Mesodermal cell (in vitro differentiated cells): ENCODE data around the gene PHACTR3.

ENCODE experiments used
- H3K27ac ChIP-seq: 2 replicates; pipeline ENCODE4 v1.7.0; 2013; ENCODE audit warnings: mild to moderate bottlenecking, low read depth, low read length, moderate library complexity; ENCODE audit not compliant: severe bottlenecking
- H3K36me3 ChIP-seq: 2 replicates; pipeline ENCODE4 v1.7.1; 2013; ENCODE audit warnings: mild to moderate bottlenecking, low read length, moderate library complexity; ENCODE audit not compliant: control insufficient read depth, insufficient read depth
- H3K4me1 ChIP-seq: one replicate; pipeline ENCODE4 v1.7.1; 2013; ENCODE audit warnings: mild to moderate bottlenecking, low read length; ENCODE audit not compliant: insufficient read depth, control insufficient read depth, poor library complexity, severe bottlenecking
- H3K4me3 ChIP-seq: 2 replicates; pipeline ENCODE4 v1.7.0; 2013; ENCODE audit warnings: low read length, control low read depth, mild to moderate bottlenecking; ENCODE audit not compliant: insufficient read depth, poor library complexity, severe bottlenecking; ENCODE audit errors: extremely low read depth
- H3K9me3 ChIP-seq: 2 replicates; pipeline ENCODE4 v1.7.1; 2013; ENCODE audit warnings: mild to moderate bottlenecking, low read length, moderate library complexity; ENCODE audit not compliant: control insufficient read depth
- WGBS, 2 experiments: methylation state at CpG; one replicate each; pipeline ENCODE4 v1.1.5; 2013; ENCODE audit warnings: missing lambda C conversion rate in 2 of 2; ENCODE audit not compliant: insufficient coverage in 2 of 2; 5-methylcytosine and 5-hydroxymethylcytosine counted together

Gene PHACTR3

DNA sequence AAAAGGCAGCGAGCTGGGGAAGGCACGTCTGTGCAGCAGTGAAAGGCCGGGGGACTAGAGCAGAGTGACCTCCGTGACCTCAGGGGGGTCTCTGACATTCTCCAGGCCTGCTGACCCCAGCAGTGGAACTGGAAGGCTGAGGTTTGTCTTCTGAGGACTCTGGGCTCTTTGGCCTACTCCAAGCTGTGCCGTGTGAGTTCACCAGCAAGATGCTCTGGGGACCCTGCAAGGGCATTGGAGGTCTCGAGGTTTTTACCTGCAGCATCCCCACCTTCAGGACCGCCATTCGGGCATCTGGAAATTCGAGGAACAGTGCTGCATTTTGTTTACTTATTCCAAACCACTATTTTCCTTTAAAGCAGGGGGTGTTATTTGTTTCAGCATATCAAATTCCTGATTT, 140.9 kb downstream of the PHACTR3 start:
- Histone ChIP-seq H3K4me3 (no peak overlapping the region), H3K27ac (no peak overlapping the region), H3K4me1 (no peaks in the 10 kb centered on the region), H3K36me3 (no peaks in the 10 kb centered on the region), H3K9me3 (no peaks in the 10 kb centered on the region)
- WGBS, 2 experiments: 84 to 97% methylated on average over 6 of the region's 9 CpGs

DNA sequence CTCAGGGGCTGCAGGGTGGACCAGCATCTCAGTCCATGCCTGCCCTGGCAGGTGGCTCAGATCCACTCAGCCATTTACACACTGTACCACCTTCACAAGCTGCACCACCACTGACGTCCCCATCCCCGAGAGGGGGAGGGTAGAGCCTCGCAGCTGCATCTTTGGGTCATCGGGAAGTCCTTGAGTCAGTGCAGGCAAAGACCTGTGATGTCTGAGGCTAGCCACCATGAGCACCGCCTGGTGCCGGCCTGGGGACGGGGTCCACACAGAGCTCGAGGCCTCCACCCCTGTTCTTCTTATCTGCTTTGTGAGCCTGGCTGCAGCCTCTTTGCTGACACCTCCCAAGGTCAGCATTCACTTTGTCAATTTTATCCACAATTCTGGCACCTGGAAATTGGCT, 141.4 kb downstream of the PHACTR3 start:
- no peaks in the 10 kb centered on the region for H3K9me3 ChIP-seq
- 89 to 91% methylated on average over 6 to 7 of the region's 8 CpGs for WGBS, 2 experiments
- no peaks in the 10 kb centered on the region for H3K4me1 ChIP-seq
- H3K4me3 ChIP-seq: no peak overlapping the region
- H3K36me3 ChIP-seq: no peaks in the 10 kb centered on the region
- no peak overlapping the region for H3K27ac ChIP-seq

DNA sequence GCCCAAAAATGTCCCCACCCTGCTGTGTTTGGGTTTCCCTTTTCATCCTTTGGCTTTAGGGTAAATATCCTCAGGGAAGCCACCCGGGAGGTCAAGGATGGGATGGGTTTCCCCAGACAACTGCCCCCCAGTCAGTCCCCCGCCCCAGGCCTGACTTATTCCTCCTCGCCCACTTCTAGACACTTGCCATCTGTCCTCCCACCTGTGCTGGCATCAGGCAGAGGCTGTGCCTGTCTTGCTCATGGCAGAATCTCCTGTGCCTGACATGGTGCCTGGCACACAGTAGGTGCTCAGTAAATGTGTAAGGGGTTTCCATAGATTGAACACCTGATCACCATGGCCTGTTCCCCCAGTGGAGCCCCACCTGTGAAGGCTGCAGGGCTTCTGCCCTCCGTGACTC, 141.8 kb downstream of the PHACTR3 start:
- H3K36me3 ChIP-seq: no peaks in the 10 kb centered on the region
- no peaks in the 10 kb centered on the region for H3K4me1 ChIP-seq
- no peak overlapping the region for H3K4me3 ChIP-seq
- no peak overlapping the region for H3K27ac ChIP-seq
- 76 to 80% methylated on average over 2 to 4 of the region's 4 CpGs for WGBS, 2 experiments
- no peaks in the 10 kb centered on the region for H3K9me3 ChIP-seq

DNA sequence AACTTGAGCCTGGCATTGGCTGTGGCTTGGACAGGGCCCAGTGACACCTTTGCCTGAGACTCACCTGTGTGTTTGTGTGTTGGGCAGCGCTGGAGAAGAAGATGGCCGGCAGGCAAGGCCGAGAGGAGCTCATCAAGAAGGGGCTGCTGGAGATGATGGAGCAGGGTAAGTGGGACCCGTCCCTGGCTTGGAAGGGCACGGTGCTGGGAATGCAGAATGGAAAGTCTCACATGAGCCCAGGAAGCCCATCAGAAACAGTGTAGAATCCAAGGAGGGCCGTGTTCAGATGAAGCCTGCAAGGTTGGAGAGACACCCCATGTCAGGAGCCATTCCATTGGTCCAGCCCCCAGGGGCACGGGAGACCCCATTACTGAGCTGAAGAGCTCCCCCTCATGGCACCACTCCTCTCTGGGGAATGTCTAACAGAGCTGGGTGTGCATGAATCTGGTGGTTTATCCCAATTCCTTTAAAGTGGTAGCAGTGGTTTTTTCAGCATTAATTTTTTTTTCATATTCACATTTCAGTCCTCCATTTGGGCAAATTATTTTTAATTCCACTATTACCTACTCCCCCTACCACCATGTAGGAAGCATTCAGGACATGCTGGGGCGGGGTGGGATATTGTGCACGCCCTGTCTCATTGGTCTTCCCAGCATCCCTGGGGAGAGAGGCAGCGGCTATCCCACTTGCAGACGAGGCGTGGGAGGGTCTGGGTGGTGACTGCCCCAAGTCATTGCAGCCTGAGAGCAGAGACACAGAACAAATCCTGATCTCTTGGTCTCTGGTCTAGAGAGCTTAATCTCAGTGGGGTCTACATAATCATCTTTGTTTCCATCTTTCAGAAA, 143.6 kb downstream of the PHACTR3 start:
- no peaks in the 10 kb centered on the region for H3K36me3 ChIP-seq
- H3K27ac ChIP-seq: no peak overlapping the region
- 72 to 80% methylated on average over 8 to 12 of the region's 12 CpGs for WGBS, 2 experiments
- no peaks in the 10 kb centered on the region for H3K4me1 ChIP-seq
- no peak overlapping the region for H3K4me3 ChIP-seq
- H3K9me3 ChIP-seq: no peaks in the 10 kb centered on the region

DNA sequence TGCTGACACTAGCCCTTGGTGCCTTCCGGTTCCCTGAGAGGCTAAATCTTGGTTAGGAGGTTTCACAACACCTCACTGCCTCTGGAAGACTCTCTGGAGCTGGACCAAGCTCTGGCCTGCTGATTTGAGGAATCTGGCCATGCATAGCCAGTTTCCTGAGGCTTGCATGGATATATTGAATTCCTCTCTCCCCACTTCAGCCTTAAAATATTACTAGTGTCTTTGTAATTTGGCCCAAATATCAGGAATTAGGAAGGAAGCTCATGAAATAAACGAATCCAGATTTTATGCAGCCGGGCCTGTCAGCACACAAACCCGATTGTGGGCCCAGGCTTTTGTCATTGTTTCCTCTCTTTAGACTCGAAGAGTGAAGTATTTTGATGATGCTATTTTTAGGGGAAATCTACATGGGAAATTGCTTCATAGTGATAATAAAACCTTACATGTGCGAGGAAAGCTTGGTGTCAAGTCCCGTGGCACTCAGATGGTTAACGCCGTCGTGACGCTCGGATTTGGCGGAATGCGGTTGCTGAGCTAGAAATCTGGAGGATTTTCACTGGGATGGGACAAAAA, 144.4 kb downstream of the PHACTR3 start:
- no peak overlapping the region for H3K27ac ChIP-seq
- WGBS, 2 experiments: 90% methylated on average over 13 to 14 of the region's 14 CpGs
- no peaks in the 10 kb centered on the region for H3K9me3 ChIP-seq
- no peaks in the 10 kb centered on the region for H3K36me3 ChIP-seq
- H3K4me3 ChIP-seq: no peak overlapping the region
- no peaks in the 10 kb centered on the region for H3K4me1 ChIP-seq

DNA sequence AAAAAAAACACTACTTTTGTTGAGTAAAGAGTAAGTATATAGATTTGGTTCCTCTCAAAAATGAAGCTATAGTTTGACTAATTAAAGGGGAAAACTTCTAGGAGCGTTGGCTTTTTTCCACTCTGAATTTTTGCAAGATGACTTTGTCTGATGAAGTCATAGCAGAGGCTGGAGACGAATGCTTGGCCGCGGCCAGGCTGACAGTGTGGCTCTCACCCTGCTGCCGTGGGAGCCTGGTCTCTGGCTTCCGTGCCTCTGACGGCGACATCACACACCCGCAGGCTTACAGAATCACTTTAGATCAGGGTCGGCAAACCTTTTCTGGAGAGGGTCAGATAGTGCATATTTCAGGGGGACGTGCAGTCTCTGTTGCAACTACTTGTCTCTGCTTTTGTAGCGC, 145.0 kb downstream of the PHACTR3 start:
- Histone ChIP-seq H3K27ac (no peak overlapping the region), H3K9me3 (no peaks in the 10 kb centered on the region), H3K4me1 (no peaks in the 10 kb centered on the region), H3K36me3 (no peaks in the 10 kb centered on the region), H3K4me3 (no peak overlapping the region)
- WGBS, 2 experiments: 84 to 86% methylated on average over 12 of the region's 12 CpGs

DNA sequence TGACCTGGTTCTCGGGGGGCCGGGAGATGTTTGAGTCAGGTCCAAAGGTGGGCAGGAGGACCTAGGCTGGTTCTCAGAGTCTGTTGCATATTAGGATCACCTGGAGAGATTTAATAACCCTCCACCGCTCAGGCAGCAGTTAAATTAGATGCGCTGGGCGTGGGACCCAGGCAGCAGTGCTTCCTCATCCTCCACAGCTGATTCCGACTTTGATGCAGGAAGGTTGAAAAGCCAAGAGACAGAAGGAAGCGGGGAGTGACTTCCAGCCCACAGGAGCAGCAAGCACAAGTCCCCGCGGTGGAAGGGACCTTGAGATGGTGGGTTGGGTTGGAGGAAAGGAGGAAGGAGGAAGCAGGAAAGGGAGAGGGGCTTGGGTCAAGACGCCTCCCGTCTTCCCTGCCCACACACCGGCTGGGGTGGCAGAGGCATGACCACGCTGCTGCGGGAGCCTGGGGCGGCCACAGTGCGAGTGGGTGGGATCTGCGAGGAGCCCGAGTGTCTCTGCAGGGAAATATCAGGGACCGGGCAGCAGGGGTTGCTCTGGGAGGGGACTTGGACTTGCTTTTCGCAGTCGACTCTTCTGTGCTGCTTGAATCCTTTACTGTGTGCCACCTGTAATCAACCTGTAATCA, 146.0 kb downstream of the PHACTR3 start:
- Histone ChIP-seq H3K4me3 (no peak overlapping the region), H3K36me3 (no peaks in the 10 kb centered on the region), H3K27ac (no peak overlapping the region), H3K4me1 (no peaks in the 10 kb centered on the region), H3K9me3 (no peaks in the 10 kb centered on the region)
- 83 to 85% methylated on average over 21 of the region's 21 CpGs for WGBS, 2 experiments

DNA sequence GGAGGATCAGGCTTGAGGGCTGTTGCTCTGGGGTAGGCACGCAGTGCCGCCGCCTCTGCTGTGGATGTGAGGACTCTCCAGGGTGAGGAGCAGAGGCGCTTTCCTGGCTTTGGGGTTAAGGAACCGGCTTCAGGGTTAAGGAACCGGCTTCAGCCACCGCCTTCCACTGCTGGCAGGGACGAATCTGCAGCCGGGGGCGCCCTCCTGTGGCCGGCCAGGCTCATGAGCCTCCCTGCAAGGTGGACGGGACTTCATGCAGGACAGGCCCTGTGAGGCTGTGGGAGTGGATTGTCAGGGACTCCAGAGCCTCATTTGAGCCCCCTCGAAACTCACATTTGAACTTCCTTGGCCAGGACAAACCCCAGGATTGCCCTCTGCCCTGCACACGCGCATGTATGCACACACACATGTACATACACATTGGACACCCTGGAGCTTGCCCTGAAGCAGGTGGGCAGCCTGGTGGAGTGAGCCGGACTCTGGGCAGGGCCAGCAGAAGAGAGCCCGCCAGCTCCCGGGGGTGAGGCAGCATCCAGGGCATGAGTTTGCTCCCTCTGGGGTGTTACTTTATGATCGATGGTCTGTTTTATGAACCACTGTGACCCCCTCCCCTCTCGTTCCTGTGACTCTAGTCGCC, 146.9 kb downstream of the PHACTR3 start:
- Histone ChIP-seq H3K4me3 (no peak overlapping the region), H3K27ac (no peak overlapping the region), H3K36me3 (no peaks in the 10 kb centered on the region), H3K4me1 (no peaks in the 10 kb centered on the region), H3K9me3 (no peaks in the 10 kb centered on the region)
- WGBS, 2 experiments: 34 to 36% methylated on average over 15 to 16 of the region's 21 CpGs

DNA sequence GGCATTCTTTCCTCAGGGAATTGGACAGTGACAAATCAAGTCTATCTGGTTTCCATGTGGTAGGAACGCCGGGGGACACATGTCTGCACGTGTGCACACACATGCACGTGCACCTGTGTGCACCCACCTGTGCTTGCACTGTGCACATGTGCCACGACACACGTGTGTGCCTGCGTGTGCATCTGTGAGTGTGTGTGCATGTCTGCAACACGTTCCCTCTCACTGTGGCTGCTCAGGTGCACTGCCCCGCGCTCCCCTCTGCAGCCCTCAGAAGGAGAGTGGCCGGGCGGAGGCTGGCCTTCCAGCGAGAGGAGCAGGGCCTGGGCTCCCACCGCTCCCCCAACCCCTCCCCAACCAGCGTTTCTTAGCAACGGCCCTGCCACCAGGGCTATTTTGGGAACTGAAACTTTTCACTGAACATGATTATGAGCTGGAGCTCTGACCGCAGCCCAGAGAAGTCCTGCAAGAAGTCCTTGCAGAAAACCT, 147.8 kb downstream of the PHACTR3 start:
- no peak overlapping the region for H3K27ac ChIP-seq
- no peaks in the 10 kb centered on the region for H3K9me3 ChIP-seq
- no peaks in the 10 kb centered on the region for H3K4me1 ChIP-seq
- WGBS, 2 experiments: 63 to 64% methylated on average over 16 of the region's 17 CpGs
- no peak overlapping the region for H3K4me3 ChIP-seq
- no peaks in the 10 kb centered on the region for H3K36me3 ChIP-seq

DNA sequence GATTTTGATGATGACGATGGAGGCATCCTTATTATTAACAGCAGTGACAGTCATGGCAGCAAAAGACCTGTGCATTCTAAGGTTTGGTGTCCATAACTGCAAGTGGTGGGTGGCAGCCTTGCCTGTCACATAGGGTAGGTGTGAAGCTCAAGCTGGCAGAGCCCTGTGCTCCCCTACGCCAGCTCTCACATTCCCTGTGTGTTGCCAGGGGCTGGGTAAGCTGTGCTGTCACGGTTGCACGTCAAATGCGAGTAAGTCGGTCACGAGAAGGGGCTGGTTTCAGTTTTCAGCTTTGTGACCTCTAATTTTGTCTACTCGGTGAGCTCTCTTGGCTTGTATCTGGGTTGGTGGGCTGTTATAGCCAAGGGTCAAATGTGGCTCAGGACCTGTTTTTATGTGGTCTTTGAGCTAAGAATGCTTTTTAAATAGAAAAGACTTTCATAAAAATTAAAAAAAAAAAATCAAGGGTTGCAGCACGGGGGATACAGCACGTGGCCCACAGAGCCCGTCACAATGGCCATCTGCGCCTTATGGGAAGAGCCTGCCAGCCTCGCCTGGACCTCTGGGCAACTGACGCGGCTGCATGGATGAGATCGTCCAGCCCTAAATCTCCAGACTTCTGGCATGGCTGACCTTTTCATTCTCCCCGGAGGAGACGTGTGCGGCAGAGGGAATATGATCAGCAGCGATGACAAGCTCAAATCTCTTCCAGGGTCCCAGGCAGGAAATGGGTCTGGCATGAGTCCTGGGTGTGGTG, 148.5 kb downstream of the PHACTR3 start:
- H3K4me1 ChIP-seq: no peaks in the 10 kb centered on the region
- H3K27ac ChIP-seq: no peak overlapping the region
- H3K4me3 ChIP-seq: no peak overlapping the region
- no peaks in the 10 kb centered on the region for H3K36me3 ChIP-seq
- no peaks in the 10 kb centered on the region for H3K9me3 ChIP-seq
- 85 to 86% methylated on average over 16 to 19 of the region's 20 CpGs for WGBS, 2 experiments
